ENCODE measurements around the gene SLC12A4. TPM values are rescaled to one million over a fixed set of nuclear protein-coding genes. Genes with fewer than 3 reads are reported as not detected.
"Not testable (repeated sequence)": the region's sequence is repeated elsewhere in the genome, so short reads cannot be mapped to it uniquely, and the experiment has no call there.

Gene SLC12A4
- 67.6 TPM for polyA plus RNA-seq (2013, experiment 1 of 2; ENCODE audit: insufficient read length)
- polyA plus RNA-seq (2013, experiment 2 of 2; ENCODE audit: insufficient read length): 55.0 TPM

DNA sequence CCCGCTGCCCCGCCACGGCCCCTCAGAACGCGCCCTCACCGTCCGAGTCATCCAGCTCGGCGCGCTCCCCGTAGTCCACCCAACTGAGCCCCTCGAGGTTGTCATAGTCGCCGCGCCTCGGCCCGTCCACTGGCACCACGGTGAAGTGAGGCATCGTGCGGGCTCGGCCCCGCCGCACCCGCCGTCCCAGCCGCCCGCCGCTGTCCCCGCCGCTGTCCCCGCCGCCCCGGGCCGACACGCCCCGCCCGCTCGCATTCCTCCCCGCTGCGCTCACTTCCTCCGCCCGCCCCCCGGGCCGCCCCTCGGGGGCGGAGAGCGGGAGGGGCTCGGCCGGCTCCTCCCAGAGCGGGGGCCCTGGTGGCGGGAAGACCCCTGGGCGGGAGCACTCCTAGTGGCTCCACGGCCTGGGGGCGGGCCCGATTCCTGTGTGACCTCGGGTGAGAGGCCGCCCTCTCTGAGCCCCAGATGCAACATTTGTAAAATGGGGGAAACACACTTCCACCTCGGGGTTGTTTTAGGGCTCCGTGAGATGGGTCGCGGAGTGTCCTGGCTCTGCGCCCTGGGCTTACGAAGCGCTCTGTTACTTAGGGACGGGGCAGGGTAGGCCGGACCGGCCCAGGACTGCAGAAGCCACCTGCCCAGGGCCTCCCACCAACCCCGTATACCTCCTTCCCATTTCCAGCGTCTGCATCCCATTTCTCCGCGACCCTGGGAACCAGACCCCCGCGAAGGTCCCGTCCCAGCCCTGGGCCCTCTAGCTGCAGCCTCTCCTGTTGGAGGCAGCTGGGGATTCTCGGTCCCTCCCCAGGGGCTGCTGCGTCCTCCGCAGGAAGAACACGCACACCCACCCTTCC, at the start of gene SLC12A4:
Gene SLC12A4 (minus strand): TSS at position 238 of the 854 bp plus-strand sequence. CDS start 84 bp downstream, at position 154.
- peak; percentile 90 for DNase-seq

DNA sequence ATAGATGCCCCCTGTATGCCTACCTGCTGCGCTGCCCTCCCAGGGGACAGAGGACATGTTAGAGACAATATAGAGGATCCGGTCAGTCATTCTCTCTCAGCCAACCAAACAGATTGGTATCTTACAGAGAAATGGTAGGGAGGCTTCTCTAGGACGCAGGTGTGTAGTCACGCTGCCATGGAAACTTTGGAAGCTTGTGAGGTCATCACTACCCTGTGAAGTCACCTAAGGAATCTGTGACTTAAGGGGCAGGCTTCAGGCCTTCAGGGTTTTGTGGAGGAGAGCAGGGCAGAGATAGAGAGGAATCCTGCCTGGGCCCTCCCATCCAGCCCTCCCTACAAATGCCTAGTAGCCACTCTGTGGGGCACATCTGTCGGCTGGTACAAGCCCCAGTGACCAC, 47.2 kb upstream of the SLC12A4 start, which contains the start of gene DPEP2NB:
Gene DPEP2NB (minus strand): TSS at position 231 of the 400 bp plus-strand sequence. CDS start 141 bp downstream, at position 90.
- no peak for DNase-seq

DNA sequence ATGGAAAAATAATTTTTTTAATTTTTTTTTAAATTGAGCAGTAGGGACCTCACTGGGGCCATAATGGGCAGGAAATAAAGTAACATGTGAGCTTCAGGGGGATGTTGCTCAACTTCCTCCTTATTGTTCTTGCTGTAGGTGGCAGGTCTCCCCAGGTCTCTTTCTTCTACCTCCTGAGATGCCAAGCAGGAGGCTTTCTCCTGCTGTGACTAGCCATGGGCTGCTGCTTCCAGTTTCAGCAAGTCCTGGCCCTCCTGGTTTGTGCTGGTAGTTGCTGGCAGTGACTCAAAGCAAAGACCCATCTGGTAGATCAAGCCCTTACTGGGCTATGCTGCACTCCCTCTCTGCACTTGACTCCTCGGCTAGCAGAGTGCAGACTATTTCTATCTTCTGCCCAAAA, 45.0 kb upstream of the SLC12A4 start:
- DNase-seq: no peak

DNA sequence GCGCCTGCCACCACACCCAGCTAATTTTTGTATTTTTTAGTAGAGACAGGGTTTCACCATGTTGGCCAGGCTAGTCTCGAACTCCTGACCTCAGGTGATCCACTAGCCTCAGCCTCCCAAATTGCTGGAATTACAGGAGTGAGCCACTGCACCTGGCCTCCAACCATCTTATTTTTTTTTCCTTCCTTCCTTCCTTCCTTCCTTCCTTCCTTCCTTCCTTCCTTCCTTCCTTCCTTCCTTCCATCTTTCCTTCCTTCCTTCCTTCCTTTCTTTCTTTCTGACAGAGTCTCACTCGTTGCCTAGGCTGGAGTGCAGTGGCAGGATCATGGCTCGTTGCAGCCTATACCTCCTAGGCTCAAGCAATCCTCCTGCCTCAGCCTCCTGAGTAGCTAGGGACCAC, 41.4 kb upstream of the SLC12A4 start:
- DNase-seq: not testable (repeated sequence)

GRCh38 chr16:68009157-68009735, 40.8 kb upstream of the SLC12A4 start:
- DNase-seq: no peak

GRCh38 chr16:68005786-68006286, 37.4 kb upstream of the SLC12A4 start:
- DNase-seq: no peak

- no peak for DNase-seq
Measured at GRCh38 chr16:68005211-68005610, 36.8 kb upstream of the SLC12A4 start.

- DNase-seq: peak; percentile 66
Measured at GRCh38 chr16:68003031-68003430, 34.6 kb upstream of the SLC12A4 start.

DNA sequence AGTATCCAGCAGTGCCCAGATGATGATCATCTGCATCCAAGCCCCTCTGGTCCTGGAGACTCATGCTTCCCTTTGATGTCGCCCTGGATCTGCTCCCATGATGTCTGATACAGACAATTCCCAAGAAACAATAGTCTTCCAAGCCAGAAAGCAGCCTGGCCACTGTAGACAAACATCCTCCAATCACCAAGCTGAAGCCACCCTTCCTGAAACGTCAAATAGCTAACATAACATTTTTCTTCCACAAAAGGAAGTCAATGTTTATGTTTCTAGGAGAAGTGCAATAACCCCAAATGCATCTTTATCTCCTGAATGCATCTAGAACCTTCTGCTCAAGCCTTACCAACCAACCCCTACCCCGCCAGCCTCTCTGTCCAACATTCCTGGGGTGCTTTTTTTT, 32.0 kb upstream of the SLC12A4 start:
- no peak for DNase-seq

GRCh38 chr16:67999985-68000384, 31.5 kb upstream of the SLC12A4 start:
- no peak for DNase-seq

GRCh38 chr16:67998779-67999688, 30.6 kb upstream of the SLC12A4 start, which contains the start of gene DPEP2:
DPEP2 (minus strand) TSS chr16:67999484; CDS start chr16:67993212, 6,272 bp downstream.
- not testable (repeated sequence) for DNase-seq

GRCh38 chr16:67998231-67998778, 29.9 kb upstream of the SLC12A4 start:
- DNase-seq: not testable (repeated sequence)

DNA sequence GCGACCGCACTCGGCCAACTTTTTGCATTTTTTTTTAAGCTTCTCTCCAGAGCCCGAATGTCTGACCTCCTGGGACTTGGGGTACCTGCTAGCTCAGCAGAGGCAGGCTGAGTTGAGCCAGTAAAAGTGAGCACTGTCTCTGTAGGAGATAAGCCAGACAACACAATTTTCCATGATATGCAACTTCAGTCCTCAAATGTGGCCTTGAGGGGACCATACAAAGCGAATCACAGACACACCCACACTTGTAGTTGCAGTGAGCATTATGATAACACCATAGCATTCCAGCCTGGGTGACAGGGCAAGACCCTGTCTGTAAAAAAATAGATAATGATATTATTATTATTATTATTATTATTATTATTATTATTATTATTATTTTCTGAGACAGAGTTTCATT, 28.2 kb upstream of the SLC12A4 start:
- no peak for DNase-seq

DNA sequence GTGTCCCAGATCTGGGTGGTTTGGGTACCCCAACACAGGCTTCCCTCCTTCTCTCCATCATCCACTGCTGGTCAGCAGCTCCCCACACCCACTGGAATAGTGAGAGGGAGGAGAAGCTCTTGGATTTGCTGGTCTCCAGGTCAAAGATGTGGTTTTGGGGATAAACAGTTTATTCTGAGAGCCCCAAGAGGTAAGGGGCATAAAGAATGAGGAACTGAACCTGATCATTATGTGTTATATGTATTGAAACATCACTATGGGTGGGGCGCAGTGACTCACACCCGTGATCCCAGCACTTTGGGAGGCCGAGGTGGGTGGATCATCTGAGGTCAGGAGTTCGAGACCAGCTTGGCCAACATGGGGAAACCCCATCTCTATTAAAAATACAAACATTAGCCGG, 27.0 kb upstream of the SLC12A4 start:
- DNase-seq: no peak

- DNase-seq: not testable (repeated sequence)
Measured at GRCh38 chr16:67994040-67994408, 25.6 kb upstream of the SLC12A4 start.

DNA sequence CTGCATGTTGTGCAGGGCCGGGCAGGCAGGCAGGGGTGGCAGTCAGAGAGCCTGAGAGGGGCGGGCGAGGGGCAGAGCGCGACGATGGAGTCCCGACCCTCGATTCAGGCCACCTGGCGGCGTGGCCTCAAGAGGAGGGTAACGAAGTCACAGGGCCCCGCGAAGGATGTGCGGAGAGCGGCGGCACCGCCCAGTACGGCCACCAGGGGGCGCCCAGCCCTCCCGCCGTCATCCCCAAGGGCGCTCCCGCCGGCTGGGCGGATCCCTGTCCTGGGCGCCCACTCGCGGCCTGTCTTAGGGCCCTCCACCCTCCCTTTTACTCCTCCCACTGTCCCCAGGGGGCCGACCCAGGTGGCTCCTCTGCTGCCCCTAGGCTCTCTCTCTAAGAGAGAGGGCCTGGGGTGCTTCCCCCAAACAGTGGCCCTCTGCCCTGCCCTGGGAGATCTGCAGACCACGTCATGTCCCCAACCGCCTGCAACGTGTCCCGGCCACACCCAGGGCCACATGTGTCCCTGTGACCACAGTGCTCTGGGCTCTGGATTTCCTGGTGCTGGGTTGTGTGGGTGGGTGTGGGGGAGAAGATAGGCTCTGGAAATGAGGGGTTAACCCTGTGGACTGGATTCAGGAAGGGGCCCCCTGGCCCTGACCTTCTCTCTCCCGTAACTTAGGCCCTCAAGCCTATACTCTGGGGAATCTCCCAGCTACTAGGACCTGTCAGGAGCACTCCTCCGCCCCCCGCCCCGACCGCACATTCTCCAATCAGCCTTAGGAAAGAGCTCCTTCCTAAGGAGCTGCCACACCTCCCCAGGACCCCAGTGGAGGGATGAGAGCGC, 25.0 kb upstream of the SLC12A4 start:
- DNase-seq: peak; percentile 78

GRCh38 chr16:67992661-67993206, 24.3 kb upstream of the SLC12A4 start:
- no peak for DNase-seq

- no peak for DNase-seq
Measured at GRCh38 chr16:67990018-67990386, 21.6 kb upstream of the SLC12A4 start.

GRCh38 chr16:67989322-67990017, 21.0 kb upstream of the SLC12A4 start:
- DNase-seq: no peak

GRCh38 chr16:67988675-67989074, 20.2 kb upstream of the SLC12A4 start:
- DNase-seq: no peak

Data from fibroblast of skin of scalp (primary cell).